Measurements from ENCODE around the gene EREG. TPM values are rescaled to one million over a fixed set of nuclear protein-coding genes. Genes with fewer than 3 reads are reported as not detected.
"Not testable (repeated sequence)": the region's sequence is repeated elsewhere in the genome, so short reads cannot be mapped to it uniquely, and the experiment has no call there.

The EREG gene
- polyA plus RNA-seq, 3 donors from 2014 or later = not detected

- no peak for DNase-seq
- no peak overlapping the region for H3K27ac Mint-ChIP-seq
- no peaks in the 10 kb centered on the region for H3K4me1 Mint-ChIP-seq
- H3K9me3 Mint-ChIP-seq = no peaks in the 10 kb centered on the region
- peaks cover 0 to 3% (median 2%) of the 10 kb centered on the region in 3 donors for H3K27me3 Mint-ChIP-seq (ENCODE audit: low read depth in 3 of 3)
- no peak overlapping the region for H3K4me3 Mint-ChIP-seq
- H3K36me3 Mint-ChIP-seq = no peaks in the 10 kb centered on the region
Observed at GRCh38 chr4:74386159-74386558, 21.2 kb downstream of the EREG start.

- no peak for DNase-seq
- Mint-ChIP-seq H3K27ac (no peak overlapping the region), H3K27me3 (ENCODE audit: low read depth in 3 of 3) (peaks cover 0 to 3% (median 2%) of the 10 kb centered on the region in 3 donors), H3K4me3 (no peak overlapping the region), H3K9me3 (no peaks in the 10 kb centered on the region), H3K4me1 (no peaks in the 10 kb centered on the region), H3K36me3 (no peaks in the 10 kb centered on the region)
Observed at GRCh38 chr4:74387790-74388189, 22.8 kb downstream of the EREG start.

- no peak overlapping the region for H3K4me3 Mint-ChIP-seq
- no peak overlapping the region for H3K27ac Mint-ChIP-seq
- no peaks in the 10 kb centered on the region for H3K36me3 Mint-ChIP-seq
- H3K9me3 Mint-ChIP-seq = no peaks in the 10 kb centered on the region
- no peaks in the 10 kb centered on the region for H3K4me1 Mint-ChIP-seq
- H3K27me3 Mint-ChIP-seq (ENCODE audit: low read depth in 3 of 3) = peaks cover 0 to under 1% (median 0%) of the 10 kb centered on the region in 3 donors
- no peak for DNase-seq
Observed at GRCh38 chr4:74389494-74389893, 24.5 kb downstream of the EREG start.

- Mint-ChIP-seq H3K4me3 (no peak overlapping the region), H3K27ac (no peak overlapping the region), H3K27me3 (ENCODE audit: low read depth in 3 of 3) (no peaks in the 10 kb centered on the region), H3K9me3 (no peaks in the 10 kb centered on the region), H3K36me3 (no peaks in the 10 kb centered on the region), H3K4me1 (no peaks in the 10 kb centered on the region)
- DNase-seq = no peak
Observed at GRCh38 chr4:74390677-74391076, 25.7 kb downstream of the EREG start.

GRCh38 chr4:74391346-74391745, 26.4 kb downstream of the EREG start:
- H3K27me3 Mint-ChIP-seq (ENCODE audit: low read depth in 3 of 3) = no peaks in the 10 kb centered on the region
- no peak for DNase-seq
- H3K36me3 Mint-ChIP-seq = no peaks in the 10 kb centered on the region
- H3K27ac Mint-ChIP-seq = no peak overlapping the region
- H3K9me3 Mint-ChIP-seq = no peaks in the 10 kb centered on the region
- no peaks in the 10 kb centered on the region for H3K4me1 Mint-ChIP-seq
- no peak overlapping the region for H3K4me3 Mint-ChIP-seq

- H3K27ac Mint-ChIP-seq = no peak overlapping the region
- no peak overlapping the region for H3K4me3 Mint-ChIP-seq
- H3K9me3 Mint-ChIP-seq = no peaks in the 10 kb centered on the region
- H3K27me3 Mint-ChIP-seq (ENCODE audit: low read depth in 3 of 3) = no peaks in the 10 kb centered on the region
- DNase-seq = no peak
- no peaks in the 10 kb centered on the region for H3K4me1 Mint-ChIP-seq
- no peaks in the 10 kb centered on the region for H3K36me3 Mint-ChIP-seq
Observed at GRCh38 chr4:74391890-74392475, 27.0 kb downstream of the EREG start.

GRCh38 chr4:74394476-74395136, 29.7 kb downstream of the EREG start:
- Mint-ChIP-seq H3K36me3 (no peaks in the 10 kb centered on the region), H3K27ac (no peak overlapping the region), H3K4me1 (peaks cover 9 to 16% of the 10 kb centered on the region in 2 donors), H3K4me3 (no peak overlapping the region), H3K27me3 (ENCODE audit: low read depth in 3 of 3) (peaks cover 0 to 6% (median 6%) of the 10 kb centered on the region in 3 donors), H3K9me3 (no peaks in the 10 kb centered on the region)
- DNase-seq = no peak

- no peak overlapping the region for H3K27ac Mint-ChIP-seq
- H3K4me1 Mint-ChIP-seq = peaks cover 9 to 16% of the 10 kb centered on the region in 2 donors
- no peak for DNase-seq
- no peaks in the 10 kb centered on the region for H3K9me3 Mint-ChIP-seq
- H3K36me3 Mint-ChIP-seq = no peaks in the 10 kb centered on the region
- H3K4me3 Mint-ChIP-seq = no peak overlapping the region
- H3K27me3 Mint-ChIP-seq (ENCODE audit: low read depth in 3 of 3) = peaks cover 0 to 6% (median 6%) of the 10 kb centered on the region in 3 donors
Observed at GRCh38 chr4:74395633-74396032, 30.7 kb downstream of the EREG start.

GRCh38 chr4:74397748-74398426, 32.9 kb downstream of the EREG start:
- Mint-ChIP-seq H3K27ac (peak overlapping the region; percentile 96 to 99 (median 98)), H3K4me3 (peak overlapping the region; percentile 98 to 99 (median 98)), H3K27me3 (ENCODE audit: low read depth in 3 of 3) (peaks cover 0 to 7% (median 6%) of the 10 kb centered on the region in 3 donors), H3K4me1 (peaks cover 9 to 16% of the 10 kb centered on the region in 2 donors), H3K36me3 (no peaks in the 10 kb centered on the region), H3K9me3 (no peaks in the 10 kb centered on the region)
- DNase-seq = no peak

- DNase-seq; H3K36me3 Mint-ChIP-seq; H3K27me3 Mint-ChIP-seq (ENCODE audit: low read depth in 3 of 3); H3K9me3 Mint-ChIP-seq: not testable (repeated sequence)
- peaks cover 9 to 16% of the 10 kb centered on the region in 2 donors for H3K4me1 Mint-ChIP-seq
- H3K4me3 Mint-ChIP-seq = peak overlapping the region; percentile 98 to 99 (median 98)
- H3K27ac Mint-ChIP-seq = peak overlapping the region; percentile 96 to 99 (median 98)
Observed at GRCh38 chr4:74398894-74399589, 34.1 kb downstream of the EREG start.

- Mint-ChIP-seq H3K36me3 (no peaks in the 10 kb centered on the region), H3K27me3 (ENCODE audit: low read depth in 3 of 3) (peaks cover 0 to 7% (median 6%) of the 10 kb centered on the region in 3 donors), H3K9me3 (no peaks in the 10 kb centered on the region), H3K4me3 (no peak overlapping the region), H3K4me1 (peaks cover 9 to 16% of the 10 kb centered on the region in 2 donors), H3K27ac (no peak overlapping the region)
- no peak for DNase-seq
Observed at GRCh38 chr4:74400395-74400794, 35.5 kb downstream of the EREG start.

GRCh38 chr4:74402692-74403456, 37.9 kb downstream of the EREG start:
- H3K27ac Mint-ChIP-seq = no peak overlapping the region
- H3K4me3 Mint-ChIP-seq = no peak overlapping the region
- H3K4me1 Mint-ChIP-seq = peaks cover 6 to 10% of the 10 kb centered on the region in 2 donors

GRCh38 chr4:74407891-74408290, 42.9 kb downstream of the EREG start:
- H3K4me1 Mint-ChIP-seq = no peaks in the 10 kb centered on the region
- no peaks in the 10 kb centered on the region for H3K36me3 Mint-ChIP-seq
- H3K4me3 Mint-ChIP-seq = no peak overlapping the region
- H3K27ac Mint-ChIP-seq = no peak overlapping the region
- peaks cover 0 to 2% (median 2%) of the 10 kb centered on the region in 3 donors for H3K27me3 Mint-ChIP-seq (ENCODE audit: low read depth in 3 of 3)
- no peak for DNase-seq
- no peaks in the 10 kb centered on the region for H3K9me3 Mint-ChIP-seq

More at GRCh38 chr4:74402692-74403456, 37.9 kb downstream of the EREG start:
- H3K9me3 Mint-ChIP-seq = no peaks in the 10 kb centered on the region
- H3K36me3 Mint-ChIP-seq = no peaks in the 10 kb centered on the region
- DNase-seq = no peak
- H3K27me3 Mint-ChIP-seq (ENCODE audit: low read depth in 3 of 3) = peaks cover 0 to 8% (median 7%) of the 10 kb centered on the region in 3 donors
